GM12872 (cell line): ENCODE results near the gene ZFPL1.

ENCODE experiments used
- CTCF ChIP-seq: IDR thresholded peaks from 3 replicates; pipeline ENCODE4 v1.5.1; 2011; ENCODE audit warnings: low read depth, mild to moderate bottlenecking, low read length, moderate library complexity; ENCODE audit not compliant: insufficient read depth

Gene ZFPL1

GRCh38 chr11:65121865-65122696 lies 38.1 kb downstream of the ZFPL1 start, which contains the start of the genes FAU and MRPL49:
FAU (minus strand) TSS chr11:65122134; CDS start chr11:65121813, 321 bp downstream.
MRPL49 (plus strand) TSS chr11:65122321; CDS start chr11:65122347, 26 bp downstream.
- TF ChIP-seq CTCF = no peak

GRCh38 chr11:65124480-65125196 lies 40.6 kb downstream of the ZFPL1 start:
- no peak for TF ChIP-seq CTCF

- TF ChIP-seq CTCF = no peak
Measured at GRCh38 chr11:65125197-65126056, 41.4 kb downstream of the ZFPL1 start.

GRCh38 chr11:65126624-65127274 lies 42.7 kb downstream of the ZFPL1 start:
- TF ChIP-seq CTCF = no peak

GRCh38 chr11:65127473-65128181 lies 43.6 kb downstream of the ZFPL1 start:
- TF ChIP-seq CTCF = no peak

GRCh38 chr11:65128182-65129145 lies 44.4 kb downstream of the ZFPL1 start:
- no peak for TF ChIP-seq CTCF
